HepG2 (cell line): ENCODE measurements around the gene LTK.

Experiments used
- BORCS8-MEF2B ChIP-seq: sonication (generic); formaldehyde crosslinking; IDR thresholded peaks from 2 replicates; pipeline ENCODE4 v1.8.0; 2022; ENCODE audit warnings: mild to moderate bottlenecking, missing genetic modification reagents
- CAMTA2 ChIP-seq: sonication (generic); formaldehyde crosslinking; IDR thresholded peaks from 2 replicates; pipeline ENCODE4 v1.4.0; 2020; ENCODE audit warnings: mild to moderate bottlenecking, missing genetic modification reagents, borderline replicate concordance
- CEBPB ChIP-seq: IDR thresholded peaks from 2 replicates; pipeline ENCODE4 v1.6.1; 2011; ENCODE audit warnings: low read depth, low read length, improper control_type of control experiment, borderline replicate concordance
- CREB1 ChIP-seq, 2 experiments: fragments of 450-650 bp in 1 of 2; IDR thresholded peaks; 2 replicates each; pipeline ENCODE4 v1.6.1; 2016 to 2017; ENCODE audit warnings: control low read depth in 1 of 2, mild to moderate bottlenecking in 1 of 2, missing compliant biosample characterization in 1 of 2, missing genetic modification characterization in 1 of 2
- DNMT3B ChIP-seq: conservative IDR thresholded peaks from 2 replicates; pipeline ENCODE4 v1.6.1; 2016; ENCODE audit warnings: missing biosample characterization, control low read depth
- EZH2 ChIP-seq: conservative IDR thresholded peaks from 2 replicates; pipeline ENCODE4 v1.6.1; 2012; ENCODE audit warnings: mild to moderate bottlenecking, low read depth, low read length, moderate library complexity
- KDM1A ChIP-seq: IDR thresholded peaks from 2 replicates; pipeline ENCODE4 v1.6.1; 2016; ENCODE audit warnings: missing compliant biosample characterization
- MAX ChIP-seq: IDR thresholded peaks from 2 replicates; pipeline ENCODE4 v1.6.1; 2012; ENCODE audit warnings: inconsistent platforms
- MBD4 ChIP-seq: IDR thresholded peaks from 2 replicates; pipeline ENCODE4 v1.6.1; 2012; ENCODE audit warnings: low read length, inconsistent platforms, borderline replicate concordance
- POLR2A ChIP-seq, 2 experiments: IDR thresholded peaks; 2 replicates each; pipeline ENCODE4 v1.6.1; 2011; ENCODE audit warnings: low read depth in 2 of 2, low read length in 2 of 2, mild to moderate bottlenecking in 1 of 2, moderate library complexity in 1 of 2; ENCODE audit not compliant: insufficient read depth in 1 of 2
- RARG ChIP-seq: sonication (generic); formaldehyde crosslinking; IDR thresholded peaks from 2 replicates; pipeline ENCODE4 v1.4.0; 2020; ENCODE audit warnings: low read depth, mild to moderate bottlenecking, missing genetic modification reagents
- SALL2 ChIP-seq: sonication (generic); formaldehyde crosslinking; IDR thresholded peaks from 2 replicates; pipeline ENCODE4 v1.8.1; 2023; ENCODE audit warnings: mild to moderate bottlenecking, missing genetic modification reagents, inconsistent platforms
- ZNF232 ChIP-seq: sonication (generic); formaldehyde crosslinking; IDR thresholded peaks from 2 replicates; pipeline ENCODE4 v1.4.0; 2020; ENCODE audit warnings: missing genetic modification reagents, borderline replicate concordance
- TF ChIP-seq, protein P1 (sequence below): sonication (generic); formaldehyde crosslinking; IDR thresholded peaks from 2 replicates; pipeline ENCODE4 v1.5.0; 2020; ENCODE audit warnings: mild to moderate bottlenecking, missing genetic modification reagents, moderate library complexity

DNA sequence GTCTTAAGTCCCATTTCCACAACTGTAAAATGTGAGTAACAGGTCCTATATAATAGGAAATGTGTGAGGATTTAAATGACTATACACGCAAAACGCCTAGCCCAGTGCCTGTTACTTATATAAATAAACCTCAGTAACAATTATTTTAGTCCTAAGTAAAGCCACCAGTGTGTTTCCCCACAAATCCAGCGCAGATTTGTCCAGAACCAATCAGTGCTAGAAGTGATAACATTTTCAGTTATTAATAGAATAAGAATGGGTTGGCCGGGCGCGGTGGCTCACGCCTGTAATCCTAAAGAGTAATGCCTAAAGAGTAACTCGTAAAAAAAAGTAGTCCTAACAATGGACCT, 29.9 kb upstream of the LTK start:
- TF ChIP-seq SALL2 (CRISPR knock-in tag) = no peak
- no peak for TF ChIP-seq MAX
- TF ChIP-seq CAMTA2 (CRISPR knock-in tag) = no peak
- no peak for TF ChIP-seq CREB1 (IDR thresholded peaks at IDR 0.05)
- TF ChIP-seq CREB1 (CRISPR knock-in tag; IDR thresholded peaks at IDR 0.05) = no peak
- no peak for TF ChIP-seq DNMT3B
- no peak for TF ChIP-seq RARG
- no peak for TF ChIP-seq POLR2A (IDR thresholded peaks at IDR 0.05; ENCODE audit: insufficient read depth in 1 of 2, low read depth in 2 of 2, low read length in 2 of 2)
- TF ChIP-seq ZNF232 (CRISPR knock-in tag) = no peak
- no peak for TF ChIP-seq EZH2
- no peak for TF ChIP-seq BORCS8-MEF2B (CRISPR knock-in tag)
- TF ChIP-seq MBD4 = no peak
- no peak for TF ChIP-seq CEBPB
- TF ChIP-seq, protein P1, sequence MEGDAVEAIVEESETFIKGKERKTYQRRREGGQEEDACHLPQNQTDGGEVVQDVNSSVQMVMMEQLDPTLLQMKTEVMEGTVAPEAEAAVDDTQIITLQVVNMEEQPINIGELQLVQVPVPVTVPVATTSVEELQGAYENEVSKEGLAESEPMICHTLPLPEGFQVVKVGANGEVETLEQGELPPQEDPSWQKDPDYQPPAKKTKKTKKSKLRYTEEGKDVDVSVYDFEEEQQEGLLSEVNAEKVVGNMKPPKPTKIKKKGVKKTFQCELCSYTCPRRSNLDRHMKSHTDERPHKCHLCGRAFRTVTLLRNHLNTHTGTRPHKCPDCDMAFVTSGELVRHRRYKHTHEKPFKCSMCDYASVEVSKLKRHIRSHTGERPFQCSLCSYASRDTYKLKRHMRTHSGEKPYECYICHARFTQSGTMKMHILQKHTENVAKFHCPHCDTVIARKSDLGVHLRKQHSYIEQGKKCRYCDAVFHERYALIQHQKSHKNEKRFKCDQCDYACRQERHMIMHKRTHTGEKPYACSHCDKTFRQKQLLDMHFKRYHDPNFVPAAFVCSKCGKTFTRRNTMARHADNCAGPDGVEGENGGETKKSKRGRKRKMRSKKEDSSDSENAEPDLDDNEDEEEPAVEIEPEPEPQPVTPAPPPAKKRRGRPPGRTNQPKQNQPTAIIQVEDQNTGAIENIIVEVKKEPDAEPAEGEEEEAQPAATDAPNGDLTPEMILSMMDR (CRISPR knock-in tag) = no peak
- TF ChIP-seq KDM1A (CRISPR knock-in tag) = no peak
